GM12872 (cell line): Measurements from ENCODE around the gene NAT8L.

Experiments used
- TF ChIP-seq, protein P1 (sequence below): IDR thresholded peaks from 3 replicates; pipeline ENCODE4 v1.5.1; 2011; ENCODE audit warnings: low read depth, mild to moderate bottlenecking, low read length, moderate library complexity; ENCODE audit not compliant: insufficient read depth

The NAT8L gene

DNA sequence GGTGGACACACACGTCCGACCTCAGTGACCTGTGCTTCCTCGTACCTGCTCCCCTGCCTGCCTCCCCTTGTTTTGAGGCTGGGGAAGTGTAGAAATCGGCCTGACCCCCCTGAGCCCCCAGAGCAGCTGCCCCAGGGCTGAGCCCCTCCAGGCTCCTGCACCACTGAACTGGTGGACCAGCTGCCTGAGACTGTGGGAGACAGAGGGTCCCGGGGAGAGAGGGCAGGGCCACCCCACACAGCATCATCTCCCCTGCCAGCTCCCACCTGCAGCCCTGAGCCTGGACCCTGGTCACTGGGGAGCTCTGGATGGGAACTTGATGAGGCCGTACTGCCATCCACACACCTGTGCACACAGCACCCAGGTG is 15.0 kb upstream of the NAT8L start:
- TF ChIP-seq, protein P1, sequence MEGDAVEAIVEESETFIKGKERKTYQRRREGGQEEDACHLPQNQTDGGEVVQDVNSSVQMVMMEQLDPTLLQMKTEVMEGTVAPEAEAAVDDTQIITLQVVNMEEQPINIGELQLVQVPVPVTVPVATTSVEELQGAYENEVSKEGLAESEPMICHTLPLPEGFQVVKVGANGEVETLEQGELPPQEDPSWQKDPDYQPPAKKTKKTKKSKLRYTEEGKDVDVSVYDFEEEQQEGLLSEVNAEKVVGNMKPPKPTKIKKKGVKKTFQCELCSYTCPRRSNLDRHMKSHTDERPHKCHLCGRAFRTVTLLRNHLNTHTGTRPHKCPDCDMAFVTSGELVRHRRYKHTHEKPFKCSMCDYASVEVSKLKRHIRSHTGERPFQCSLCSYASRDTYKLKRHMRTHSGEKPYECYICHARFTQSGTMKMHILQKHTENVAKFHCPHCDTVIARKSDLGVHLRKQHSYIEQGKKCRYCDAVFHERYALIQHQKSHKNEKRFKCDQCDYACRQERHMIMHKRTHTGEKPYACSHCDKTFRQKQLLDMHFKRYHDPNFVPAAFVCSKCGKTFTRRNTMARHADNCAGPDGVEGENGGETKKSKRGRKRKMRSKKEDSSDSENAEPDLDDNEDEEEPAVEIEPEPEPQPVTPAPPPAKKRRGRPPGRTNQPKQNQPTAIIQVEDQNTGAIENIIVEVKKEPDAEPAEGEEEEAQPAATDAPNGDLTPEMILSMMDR: no peak

DNA sequence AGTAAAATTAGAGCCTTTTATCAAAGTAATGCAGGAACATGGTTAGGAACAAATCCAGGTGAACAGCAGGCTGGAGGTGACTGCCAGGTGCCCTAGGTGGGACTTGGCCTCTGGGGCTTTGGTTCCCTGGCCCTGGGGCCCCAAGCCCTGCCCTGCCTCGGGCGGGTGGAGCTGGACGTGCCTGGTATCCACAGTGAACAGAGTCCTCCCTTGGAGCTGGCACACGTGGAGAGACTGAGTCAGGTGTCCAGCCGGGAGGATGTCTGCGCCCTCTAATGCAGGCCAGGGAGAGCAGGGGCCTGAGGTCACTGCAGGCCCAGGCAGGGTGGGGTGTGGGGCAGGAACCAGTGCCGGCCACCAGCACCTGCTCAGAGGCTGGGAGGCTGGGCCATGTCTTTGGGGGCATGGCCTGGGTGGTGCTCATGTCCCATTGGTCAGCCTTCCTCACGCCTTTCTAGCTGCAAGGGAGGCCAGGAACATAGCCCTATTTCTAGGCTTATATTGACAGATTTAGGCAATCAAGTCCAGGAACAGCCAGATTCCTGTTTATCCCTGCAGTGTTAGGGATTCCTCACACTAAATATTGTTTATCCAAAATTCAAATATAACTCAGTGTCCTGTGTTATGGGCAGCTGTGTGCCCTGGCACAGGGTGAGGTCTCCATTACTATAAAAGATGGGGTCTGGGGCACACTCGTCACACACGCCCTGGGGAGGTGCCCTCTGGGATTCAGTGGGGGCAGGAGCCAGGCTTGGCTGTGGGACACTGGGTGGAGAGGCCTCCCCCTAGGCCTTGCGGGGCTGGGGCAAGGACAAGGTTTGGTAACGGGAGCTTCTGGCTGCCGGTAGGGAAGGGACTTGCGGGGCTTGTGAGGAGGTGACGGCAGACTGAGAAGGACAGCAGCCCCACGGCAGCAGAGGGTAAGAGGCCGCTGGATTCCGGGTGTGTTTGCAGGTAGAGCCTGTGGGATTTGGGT is 14.3 kb upstream of the NAT8L start:
- TF ChIP-seq, protein P1: no peak

DNA sequence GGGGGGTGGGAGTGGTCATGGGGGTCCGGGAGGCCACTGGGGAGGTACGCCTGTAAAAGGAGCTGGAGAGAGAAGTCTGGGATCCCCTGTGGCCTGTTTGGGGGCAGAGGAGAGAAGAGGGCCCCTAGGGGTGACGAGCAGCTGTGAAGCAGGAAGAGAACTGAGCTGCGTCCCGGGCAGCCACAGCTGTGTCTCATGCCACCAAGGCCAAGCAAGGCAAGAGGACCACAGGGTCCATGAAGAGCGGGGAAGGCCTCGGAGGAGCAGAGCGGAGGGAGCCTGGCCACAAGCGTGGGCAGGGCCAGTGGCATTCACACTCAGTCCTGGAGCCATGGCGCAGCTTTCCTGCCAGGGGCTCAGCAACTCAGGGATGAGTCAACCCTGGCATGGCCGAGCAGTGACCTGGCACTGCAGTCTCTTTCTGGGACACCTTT is 13.6 kb upstream of the NAT8L start:
- TF ChIP-seq, protein P1: no peak

DNA sequence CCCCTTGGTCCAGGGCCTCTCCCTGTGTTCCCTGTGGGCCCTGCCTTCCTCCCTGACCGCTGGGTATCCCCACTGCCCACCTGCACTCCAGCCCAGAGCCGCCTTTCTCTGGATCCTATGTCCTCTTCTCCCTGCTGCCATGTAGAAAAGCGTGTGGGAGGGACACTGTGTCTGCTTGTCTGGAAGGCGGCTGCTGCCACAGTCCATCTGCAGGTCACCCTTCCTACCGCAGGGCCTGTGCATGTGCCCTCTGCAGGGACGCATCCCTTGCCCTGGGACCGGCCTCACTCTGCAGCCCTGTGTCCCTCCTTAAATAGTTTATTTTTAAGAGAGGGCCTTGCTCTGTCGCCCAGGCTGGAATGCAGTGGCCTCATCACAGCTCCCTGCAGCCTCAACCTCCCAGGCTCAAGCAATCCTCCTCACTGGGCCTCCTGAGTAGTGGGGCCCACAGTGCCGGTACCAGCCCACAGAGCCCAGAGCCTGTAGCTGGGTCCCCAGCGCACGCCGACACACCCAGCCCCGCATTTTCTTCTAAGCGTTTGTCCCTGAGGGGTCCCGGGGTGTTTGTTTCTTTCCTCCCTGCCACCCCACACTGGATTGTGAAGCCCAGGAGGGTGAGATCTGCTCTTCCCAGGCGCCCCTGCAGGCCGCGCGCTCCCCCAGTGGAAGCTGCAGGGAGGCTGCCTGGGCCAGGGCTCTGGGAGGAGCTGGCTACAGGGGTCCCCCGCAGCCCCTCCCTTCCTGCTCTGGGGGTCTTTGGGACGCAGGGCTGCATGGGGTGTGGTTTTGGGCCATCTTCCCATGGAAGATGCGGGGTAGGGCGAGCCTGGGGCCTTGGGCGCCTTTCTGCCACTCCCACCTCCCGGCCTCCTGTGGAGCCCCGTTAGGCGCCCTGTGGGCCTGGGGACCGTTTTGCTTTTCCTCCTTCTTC is 12.8 kb upstream of the NAT8L start:
- TF ChIP-seq, protein P1: no peak

DNA sequence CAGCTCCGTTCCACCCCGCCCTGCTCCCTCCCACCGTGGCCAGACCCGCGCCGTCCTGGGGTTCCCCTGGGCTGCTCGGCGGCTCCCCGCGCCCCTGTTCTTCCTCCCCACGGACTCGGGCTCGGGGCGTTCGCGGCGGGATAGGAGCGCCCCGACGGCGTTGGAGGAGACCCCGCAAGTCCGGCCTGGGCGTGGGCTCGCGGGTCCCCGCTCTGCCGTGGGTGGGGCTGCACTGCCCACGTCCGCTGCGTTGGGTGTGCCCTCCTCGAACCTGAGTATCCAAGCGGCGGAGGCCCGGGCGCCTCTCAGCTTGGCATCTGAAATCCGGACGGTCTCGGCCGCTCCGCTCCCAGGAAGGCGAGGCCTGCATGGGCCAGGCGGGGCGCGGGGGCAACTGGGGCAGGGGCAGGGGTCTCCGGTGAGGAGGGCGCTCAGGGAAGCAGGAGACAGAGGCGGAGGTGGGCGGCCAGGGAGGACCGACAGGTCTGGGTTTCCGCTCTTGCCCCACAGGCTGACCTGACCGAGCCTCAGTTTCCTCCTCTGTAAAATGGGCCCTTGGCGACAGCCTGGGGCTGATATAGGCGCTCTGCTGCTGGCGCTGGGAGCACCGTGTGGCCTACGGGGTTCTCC is 12.0 kb upstream of the NAT8L start:
- TF ChIP-seq, protein P1: no peak

DNA sequence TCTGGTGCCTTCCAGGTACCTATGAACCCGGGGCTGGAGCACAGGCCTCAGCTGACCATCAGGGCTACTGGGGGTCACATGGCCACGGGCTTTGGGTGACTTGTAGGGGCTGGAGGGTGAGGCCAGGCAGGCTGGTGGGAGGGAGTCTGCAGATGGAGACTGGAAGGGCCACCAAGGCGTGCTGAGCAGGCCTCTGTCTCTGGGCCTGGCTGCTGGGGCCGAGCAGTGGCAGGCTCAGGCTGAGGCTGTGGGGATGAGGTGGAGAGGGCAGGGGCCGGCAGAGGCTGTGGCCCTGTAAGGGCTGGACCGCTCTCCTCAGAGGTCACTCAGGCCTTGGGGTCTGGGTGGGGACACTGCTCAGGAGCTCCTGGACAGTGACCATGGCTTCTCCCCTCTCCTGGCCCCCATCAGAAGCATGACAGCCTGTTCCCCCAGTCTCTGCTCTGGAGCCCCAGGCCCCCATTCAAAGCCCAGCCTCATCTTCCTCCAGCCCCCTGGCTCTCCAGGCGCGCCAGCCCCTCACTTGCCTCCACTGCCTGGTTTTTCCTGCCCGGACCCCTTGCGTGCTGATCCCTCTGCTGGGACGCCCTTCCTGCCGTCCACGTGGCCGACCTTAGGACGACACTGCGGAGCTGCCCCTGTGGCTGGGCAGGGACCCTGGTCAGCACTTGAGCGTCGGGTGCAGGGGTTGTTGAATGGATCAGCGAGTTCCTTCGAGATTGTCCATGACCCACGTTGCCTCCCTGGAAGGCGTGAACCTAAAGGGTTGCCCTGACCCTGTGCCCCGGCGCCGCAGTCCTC is 11.1 kb upstream of the NAT8L start:
- TF ChIP-seq, protein P1: no peak
